NCI-H1694 treated with DMSO at 0.1 percent for 48 hours (cell line): ENCODE measurements around the gene SIGLEC10.

Source experiments
- DNase-seq: peaks from one replicate; lab custom pipeline; 2025; lab: John Stamatoyannopoulos, UW

SIGLEC10 gene

DNA sequence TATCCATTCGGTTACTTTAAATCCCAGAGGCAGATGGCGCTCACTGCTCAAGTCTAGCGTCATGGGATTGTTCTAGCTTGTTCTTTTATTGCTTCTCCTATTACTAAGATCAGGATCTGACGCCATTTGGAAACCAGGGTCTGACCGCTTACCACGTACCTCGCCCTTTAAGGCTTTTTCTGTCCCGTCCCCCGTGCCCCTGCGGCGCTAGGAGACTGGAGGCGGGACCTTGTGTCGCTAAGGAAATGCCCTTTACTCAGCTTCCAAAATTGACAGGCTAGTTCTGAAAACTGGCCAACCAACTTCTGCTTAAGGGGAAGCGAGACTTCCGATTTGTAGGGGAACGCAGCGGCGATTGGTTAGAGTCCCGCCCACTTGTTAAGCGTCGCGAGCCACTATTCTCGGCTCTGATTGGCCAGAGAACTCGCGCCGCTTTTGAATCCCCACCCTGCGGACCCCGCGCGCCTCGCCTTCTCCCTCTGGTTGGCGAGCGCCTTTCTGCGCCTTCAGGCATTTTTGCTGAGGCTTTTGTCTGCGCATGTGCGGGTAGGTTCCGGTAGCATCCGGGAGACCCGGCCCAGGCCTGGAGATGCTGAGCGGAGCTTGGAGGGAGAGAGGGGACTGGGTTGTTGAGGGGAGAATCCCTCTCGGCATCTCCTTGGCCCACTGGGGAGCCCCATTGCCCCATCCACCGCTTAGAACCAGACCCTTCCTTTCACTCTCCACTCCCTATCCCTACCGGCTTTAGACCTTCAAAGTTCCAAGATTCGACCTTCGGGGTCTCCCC is 23.2 kb downstream of the SIGLEC10 start:
- no peak for DNase-seq

DNA sequence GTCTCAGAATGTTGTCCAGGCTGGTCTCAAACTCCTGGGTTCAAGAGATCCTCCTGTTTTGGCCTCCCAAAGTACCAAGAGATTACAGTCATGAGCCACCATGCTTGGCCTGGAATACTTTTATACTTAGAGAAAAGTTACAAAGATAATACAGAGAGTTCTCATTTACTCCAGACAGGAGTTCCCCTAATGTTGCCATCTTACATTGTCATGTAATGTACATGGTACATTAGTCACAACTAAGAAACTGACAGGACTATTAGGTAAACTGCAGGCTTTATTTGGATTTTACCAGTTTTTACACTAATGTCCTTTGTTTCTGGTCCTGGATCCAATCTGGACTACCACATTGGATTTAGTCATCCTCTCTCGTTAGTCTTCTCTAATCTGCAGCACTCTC is 24.7 kb downstream of the SIGLEC10 start:
- DNase-seq: no peak

GRCh38 chr19:51391073-51391611 is 26.3 kb downstream of the SIGLEC10 start:
- DNase-seq: no peak

DNA sequence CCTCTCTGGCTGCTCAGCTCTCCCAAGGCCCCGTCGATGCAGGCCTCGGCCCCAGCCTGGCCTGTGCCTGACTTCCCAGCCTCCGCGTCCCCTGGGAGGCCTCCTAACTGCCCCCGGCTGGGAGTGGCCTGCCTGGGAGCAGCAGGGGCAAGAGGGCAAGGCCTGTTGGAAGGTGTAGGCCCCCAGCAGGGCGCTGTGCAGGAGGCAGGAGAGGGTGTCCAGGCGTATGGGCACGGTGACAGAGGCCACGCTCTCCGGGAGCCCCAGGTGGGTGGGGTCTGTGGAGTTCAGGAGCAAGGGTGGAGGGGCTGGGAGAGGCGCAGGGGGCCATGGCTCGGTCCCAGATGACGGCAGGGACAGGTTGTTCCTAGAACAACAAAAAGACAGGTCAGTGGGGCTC is 28.3 kb downstream of the SIGLEC10 start:
- DNase-seq: no peak

GRCh38 chr19:51387924-51388389 is 29.5 kb downstream of the SIGLEC10 start, which contains the start of gene LIM2:
LIM2 (minus strand) TSS chr19:51387974; CDS start chr19:51387443, 531 bp downstream.
- no peak for DNase-seq

- no peak for DNase-seq
These were observed 30.4 kb downstream of the SIGLEC10 start for GRCh38 chr19:51386882-51387520.

GRCh38 chr19:51382004-51382403 is 35.4 kb downstream of the SIGLEC10 start:
- no peak for DNase-seq

DNA sequence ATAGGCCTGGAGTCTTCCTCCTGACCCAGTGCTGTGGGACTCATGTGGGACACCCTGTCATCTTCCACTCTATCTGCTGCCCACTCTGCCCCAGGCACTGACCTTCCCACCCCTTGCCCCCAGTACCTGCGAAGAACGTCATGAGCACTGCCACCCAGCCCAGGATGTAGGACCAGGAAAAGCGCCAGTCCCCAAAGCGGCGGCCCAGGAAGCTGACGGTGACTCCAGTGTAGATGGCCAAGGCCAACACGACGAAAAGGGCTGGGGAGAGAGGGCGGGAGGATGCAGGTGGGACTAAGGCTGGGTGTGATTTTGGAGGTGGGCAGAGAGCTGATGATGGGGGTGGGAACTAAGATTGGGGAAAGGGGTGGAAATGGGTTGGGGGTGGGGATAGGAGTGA is 37.1 kb downstream of the SIGLEC10 start:
- DNase-seq: no peak

DNA sequence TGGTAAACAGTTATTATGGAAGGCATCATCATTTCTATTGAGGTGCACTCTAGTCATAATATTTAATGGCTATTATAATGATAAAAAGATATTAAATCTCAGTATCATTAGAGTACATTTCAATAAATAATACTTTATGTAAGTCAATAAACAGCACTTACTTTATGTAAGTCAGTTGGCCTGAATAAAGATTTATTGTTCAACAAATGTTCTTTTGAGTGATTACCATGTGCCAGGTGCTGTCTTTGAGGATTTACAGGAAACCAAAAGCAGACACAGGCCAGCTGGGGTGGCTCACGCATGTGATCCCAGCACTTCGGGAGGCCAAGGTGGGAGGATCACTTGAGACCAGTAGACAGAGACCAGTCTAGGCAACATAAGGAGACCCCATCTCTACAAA is 40.0 kb downstream of the SIGLEC10 start:
- DNase-seq: no peak

DNA sequence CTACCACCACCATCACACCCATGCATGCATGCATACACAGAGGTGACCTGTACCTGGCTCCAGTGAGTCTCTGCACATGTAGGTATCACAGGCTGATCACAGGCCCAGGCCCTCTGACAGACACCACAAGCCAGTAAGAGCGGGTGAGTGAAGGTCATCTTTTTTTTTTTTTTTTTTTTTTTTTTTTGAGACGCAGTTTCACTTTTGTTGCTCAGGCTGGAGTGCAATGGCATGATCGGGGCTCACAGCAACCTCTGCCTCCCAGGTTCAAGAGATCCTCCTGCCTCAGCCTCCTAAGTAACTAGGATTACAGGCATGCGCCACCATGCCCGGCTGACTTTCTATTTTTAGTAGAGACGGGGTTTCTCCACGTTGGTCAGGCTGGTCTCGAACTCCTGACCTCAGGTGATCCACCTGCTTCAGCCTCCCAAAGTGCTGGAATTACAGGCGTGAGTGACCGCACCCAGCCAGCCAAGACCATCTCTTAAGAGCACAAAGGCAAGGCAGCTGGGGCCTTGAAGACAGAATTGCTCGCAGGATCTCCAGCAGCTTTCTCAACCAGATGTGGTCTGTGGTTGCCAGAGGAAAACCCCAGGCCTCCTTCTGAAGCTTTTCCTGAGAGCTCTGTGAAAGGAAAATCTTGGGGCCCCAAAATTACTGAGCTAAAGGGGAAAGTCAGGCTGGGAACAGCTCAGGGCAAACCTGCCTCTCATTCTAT is 41.8 kb downstream of the SIGLEC10 start:
- no peak for DNase-seq

GRCh38 chr19:51372649-51373504 is 44.6 kb downstream of the SIGLEC10 start, which contains the start of gene NKG7:
NKG7 (minus strand) TSS chr19:51372654; CDS start chr19:51372535, 119 bp downstream.
- DNase-seq: no peak

- no peak for DNase-seq
These were observed 45.3 kb downstream of the SIGLEC10 start for GRCh38 chr19:51372021-51372648.

DNA sequence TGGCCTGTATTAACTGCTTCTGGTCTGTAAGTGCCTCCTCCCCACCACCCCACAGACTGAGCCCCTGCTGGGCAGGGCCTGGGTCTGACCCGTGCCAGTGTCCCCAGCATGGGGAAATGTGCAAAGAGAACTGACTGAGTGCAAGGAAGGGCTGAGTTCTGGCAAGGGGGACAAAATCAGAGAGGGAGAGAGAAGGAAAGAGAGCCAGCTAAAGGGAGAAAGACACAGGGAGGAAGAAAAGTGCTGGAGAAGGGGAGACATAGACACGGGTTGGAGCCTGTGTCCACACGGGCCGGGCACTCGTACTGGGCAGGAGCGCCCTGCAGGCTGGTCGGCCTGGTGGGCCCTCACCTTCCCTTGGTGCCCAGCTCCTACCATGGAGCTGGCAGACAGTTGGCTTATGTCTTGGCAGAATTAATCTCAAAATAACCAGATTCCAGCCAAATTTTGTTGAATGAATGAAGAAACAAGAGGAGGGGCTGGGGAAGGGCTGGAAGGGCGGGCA is 46.2 kb downstream of the SIGLEC10 start:
- DNase-seq: no peak

DNA sequence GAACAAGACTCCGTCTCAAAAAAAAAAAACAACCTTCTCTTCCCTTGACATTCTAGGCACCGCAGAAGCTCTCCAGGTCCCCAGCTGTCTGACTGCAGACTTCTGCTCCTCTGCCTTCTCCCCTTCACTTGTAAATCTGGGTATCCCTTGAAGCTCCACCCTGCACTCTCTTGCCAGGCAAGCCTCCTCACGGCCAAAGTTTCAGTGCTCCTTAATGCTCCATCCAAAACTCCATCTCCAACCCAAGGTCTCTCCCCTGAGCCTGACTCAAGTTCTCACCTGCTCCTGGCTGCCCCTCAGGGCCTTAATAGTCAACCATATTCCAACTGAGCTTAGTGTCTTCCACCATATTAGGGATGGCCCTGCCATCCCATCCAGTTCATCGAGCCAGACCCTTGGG is 47.2 kb downstream of the SIGLEC10 start:
- no peak for DNase-seq

DNA sequence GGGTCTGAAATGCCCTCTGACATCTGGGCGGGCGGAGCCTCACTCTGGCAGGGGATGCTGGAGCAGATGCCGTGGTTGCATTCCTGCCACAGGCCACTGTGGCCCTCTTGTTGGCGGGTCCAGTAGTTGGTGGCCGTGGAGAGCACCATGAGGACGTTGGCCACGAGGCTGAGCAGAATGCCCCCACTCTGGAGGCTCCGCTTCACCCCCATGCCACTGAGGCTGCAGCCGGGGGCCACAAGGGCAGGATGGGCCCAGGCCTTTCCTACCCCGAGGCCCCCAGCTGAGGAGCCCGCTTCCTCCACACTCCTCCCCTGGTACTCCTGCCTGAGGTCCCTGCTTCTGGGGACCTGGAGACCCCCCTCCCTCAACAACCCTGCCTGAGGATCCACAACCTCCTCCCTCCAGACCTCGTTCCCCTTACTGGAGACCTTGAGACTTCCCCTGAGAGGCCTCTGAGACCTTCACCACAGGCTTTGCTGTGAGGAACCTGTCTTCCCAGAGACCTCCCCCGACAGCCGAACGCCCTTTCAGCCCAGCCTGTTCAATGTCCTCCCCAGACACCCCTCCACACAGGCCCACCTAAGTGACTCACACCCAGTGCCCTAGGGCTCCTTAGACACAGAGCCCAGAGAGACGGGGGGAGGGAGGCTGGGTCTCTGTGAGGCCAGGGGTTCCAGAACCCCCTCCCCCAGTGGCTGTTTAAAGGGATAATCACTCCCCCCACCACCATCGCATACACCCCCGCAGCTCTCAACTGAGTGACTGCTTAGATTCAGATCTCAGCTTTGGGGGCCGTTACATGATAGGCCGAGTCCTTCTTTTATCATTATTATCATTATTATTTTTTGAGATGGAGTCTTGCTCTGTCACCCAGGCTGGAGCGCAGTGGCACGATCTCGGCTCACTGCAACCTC is 48.8 kb downstream of the SIGLEC10 start, which contains the start of gene CLDND2:
Gene CLDND2 (minus strand): TSS at position 638 of the 917 bp plus-strand sequence. CDS start 426 bp downstream, at position 212.
- DNase-seq: no peak

DNA sequence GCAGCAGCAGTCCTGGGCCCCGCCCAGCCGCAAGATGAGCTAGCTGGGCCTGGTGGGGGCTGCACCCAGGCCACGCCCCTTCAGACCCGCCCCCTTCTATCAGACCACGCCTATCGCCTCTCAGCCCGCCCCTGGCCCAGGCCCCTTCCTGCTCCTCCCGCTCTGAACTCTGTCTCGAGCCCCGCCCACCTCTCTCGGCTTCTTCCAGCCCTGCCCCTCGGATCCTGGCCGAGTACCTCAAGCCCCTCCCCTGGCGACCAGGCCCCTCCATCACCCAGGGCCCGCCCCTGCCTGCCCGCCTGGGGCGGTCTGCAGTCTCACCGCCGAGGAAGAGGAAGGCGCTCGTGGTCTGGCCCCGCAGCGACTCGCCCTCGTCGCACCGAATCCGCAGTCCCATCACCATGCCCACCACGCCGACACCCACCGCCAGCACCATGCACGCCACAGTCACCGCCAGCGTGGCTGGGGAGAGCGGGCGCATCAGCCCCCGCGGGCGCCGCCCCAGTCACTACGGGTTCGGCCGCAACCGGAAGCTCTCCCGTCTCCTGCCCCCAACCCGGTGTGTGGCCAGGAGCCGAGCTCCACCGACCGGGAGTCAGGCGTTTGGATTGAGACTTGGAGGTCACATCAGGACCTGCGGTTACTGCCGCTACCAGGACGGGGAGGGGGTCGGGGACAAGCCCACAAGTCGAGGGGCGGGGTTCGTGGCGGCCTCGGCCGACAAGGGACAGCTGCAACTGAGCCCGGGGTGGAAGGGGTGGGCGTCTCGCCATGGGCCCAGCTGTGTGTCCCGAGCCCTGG is 49.7 kb downstream of the SIGLEC10 start:
- DNase-seq: no peak

- no peak for DNase-seq
These were observed 50.2 kb downstream of the SIGLEC10 start for GRCh38 chr19:51367255-51367564.

GRCh38 chr19:51366389-51367254 is 50.8 kb downstream of the SIGLEC10 start:
- no peak for DNase-seq
